Measurements from ENCODE around the gene TRIM67. TPM values are rescaled to one million over a fixed set of nuclear protein-coding genes. Genes with fewer than 3 reads are reported as not detected.

TRIM67 gene
- total RNA-seq, 1 donor from 2014 or later, result 0.05 TPM

DNA sequence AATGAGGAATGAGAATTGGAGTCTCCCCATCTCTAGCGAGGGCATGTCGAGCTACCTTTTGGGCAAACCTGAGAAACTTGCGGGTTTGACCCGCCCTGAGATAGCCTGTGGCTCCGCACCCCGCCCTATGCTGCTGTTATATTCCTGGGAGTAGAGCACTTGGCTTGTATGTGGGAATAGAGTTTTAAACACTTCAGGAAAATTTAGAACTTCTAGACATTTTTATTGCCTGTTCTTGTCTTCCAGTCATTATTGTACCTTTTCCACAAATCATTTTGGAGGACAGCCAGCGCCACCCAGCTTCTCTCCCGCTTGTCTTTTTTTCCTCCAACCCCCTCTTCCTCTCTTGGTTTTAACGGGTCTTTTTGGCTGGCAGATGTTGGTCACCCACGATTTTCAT, 79.9 kb downstream of the TRIM67 start:
- intact Hi-C loops (cut with DNase I), result no loop called here
- DNase-seq, result no peak
- ATAC-seq (ENCODE audit: poor library complexity), result peak; percentile 36

DNA sequence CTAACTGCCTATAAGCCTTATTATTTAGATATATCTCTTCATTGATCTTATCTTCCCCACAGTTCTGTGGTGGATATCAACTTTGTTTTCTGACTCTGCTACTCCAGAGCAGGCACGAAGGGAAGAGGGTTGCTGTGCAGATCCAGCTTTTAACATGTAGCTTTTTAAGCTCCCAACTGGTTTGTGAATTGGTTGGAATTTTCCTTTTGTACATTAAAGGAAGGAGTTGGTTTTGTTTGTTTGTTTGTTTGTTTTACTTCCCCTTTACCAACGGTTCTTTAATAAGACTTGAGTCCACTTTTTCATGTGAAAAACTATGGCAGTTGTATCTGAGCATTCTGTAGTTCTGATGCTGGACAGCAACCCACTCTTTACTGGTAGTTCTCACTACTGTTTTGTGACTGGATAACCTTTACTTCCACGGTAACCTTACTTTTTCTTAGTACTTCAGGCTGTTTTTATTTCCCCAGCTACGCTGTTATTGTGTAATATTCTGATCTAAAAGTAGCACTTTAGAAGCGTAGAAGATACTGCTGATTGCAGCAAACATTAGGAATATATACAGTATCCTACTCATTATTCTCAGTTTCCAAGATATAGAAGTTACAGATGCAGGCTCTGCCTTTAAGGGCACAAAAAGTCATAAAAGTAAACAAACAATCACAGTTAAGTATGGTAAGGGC, 80.8 kb downstream of the TRIM67 start:
- no peak for ATAC-seq (ENCODE audit: poor library complexity)

DNA sequence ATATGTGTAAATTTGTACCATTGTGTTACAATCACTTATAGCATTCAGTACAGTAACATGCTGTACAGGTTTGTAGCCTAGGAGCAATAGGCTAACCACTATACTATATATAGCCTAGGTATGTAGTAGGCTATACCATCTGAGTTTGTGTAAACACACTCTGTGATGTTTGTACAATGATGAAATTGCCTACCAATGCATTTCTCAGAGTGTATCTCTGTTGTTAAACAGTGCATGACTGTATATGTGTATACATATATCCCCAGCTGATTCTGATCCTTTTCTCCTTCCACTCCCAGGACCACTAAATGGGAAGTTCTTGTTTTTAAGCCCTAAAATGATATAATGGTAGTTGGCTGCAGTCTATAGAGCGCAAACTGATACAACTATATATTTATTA, 86.9 kb downstream of the TRIM67 start:
- DNase-seq (no peak), ATAC-seq (ENCODE audit: poor library complexity) (no peak)
- intact Hi-C loops (cut with DNase I), result no loop called here

More for the DNA sequence above, 80.8 kb downstream of the TRIM67 start:
- intact Hi-C loops (cut with DNase I), result no loop called here
- DNase-seq, result no peak

DNA sequence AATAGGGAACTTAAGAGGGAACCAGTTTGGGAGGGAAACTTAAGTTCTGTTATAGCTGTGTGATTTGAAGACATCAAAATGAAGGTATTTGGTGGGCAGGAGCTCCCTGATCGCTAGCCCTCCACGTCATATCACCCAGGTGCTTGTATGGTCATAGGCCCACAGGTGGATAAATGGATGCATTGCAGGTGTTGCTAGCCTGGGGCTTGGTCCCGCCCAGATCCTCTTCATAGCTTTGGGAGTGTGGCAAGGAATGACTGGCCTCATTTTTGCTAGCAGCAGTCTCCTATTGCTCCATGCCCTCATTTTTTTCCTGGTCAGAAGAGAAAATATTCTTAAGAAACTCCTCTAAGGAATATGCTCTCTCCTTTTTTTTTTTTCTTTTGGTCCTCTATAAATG, 90.5 kb downstream of the TRIM67 start:
- ATAC-seq (ENCODE audit: poor library complexity) (no peak), DNase-seq (no peak)

DNA sequence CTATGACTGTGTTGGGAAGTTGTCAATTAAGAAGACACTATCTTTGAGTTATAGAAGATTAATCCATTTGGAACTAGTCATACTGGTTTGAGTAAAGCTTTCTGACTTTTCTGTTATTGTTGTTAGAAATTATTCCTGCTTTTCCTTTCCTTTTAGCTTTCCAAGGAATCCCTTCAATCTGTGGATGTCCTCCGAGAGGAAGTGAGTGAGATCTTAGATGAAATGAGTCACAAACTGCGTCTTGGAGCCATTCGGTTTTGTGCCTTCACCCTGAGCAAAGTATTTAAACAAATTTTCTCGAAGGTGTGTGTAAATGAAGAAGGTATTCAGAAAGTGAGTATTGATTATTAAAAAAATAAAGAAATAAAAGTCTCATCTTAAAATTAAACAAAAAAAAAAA, 98.5 kb downstream of the TRIM67 start:
- intact Hi-C loops (cut with DNase I), result no loop called here
- DNase-seq (no peak), ATAC-seq (ENCODE audit: poor library complexity) (no peak)

More for the DNA sequence above, 90.5 kb downstream of the TRIM67 start:
- intact Hi-C loops (cut with DNase I), result no loop called here

GRCh38 chr1:231264642-231265041, 102.8 kb downstream of the TRIM67 start:
- intact Hi-C loops (cut with DNase I), result no loop called here

GRCh38 chr1:231265379-231265778, 103.5 kb downstream of the TRIM67 start:
- ATAC-seq (ENCODE audit: poor library complexity) (no peak), DNase-seq (no peak)
- intact Hi-C loops (cut with DNase I), result no loop called here

More at GRCh38 chr1:231264642-231265041, 102.8 kb downstream of the TRIM67 start:
- no peak for DNase-seq
- ATAC-seq (ENCODE audit: poor library complexity), result no peak

DNA sequence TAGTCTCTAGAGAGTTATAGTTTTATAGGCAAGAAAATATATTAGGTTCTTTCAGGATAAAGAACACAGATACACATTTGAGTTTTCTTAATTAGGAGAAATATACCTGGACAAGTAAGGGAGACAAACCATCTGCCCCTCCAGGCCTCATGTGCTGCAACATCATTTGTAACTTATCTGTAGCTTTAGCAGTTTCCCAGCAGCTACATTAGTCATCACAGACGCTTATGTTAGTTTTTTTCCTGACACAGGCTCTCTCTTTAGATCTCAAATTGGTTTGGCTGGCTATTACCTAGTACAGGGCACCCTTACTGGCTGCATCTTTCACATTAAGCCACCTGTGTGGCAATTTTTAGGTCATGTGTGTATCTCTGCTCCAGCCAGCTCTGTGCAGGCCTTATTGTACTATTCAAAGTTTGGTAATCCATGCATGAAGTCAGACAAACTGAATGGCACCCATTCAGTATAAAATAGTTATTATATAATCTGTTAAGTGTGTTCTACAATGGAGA, 105.0 kb downstream of the TRIM67 start:
- no peak for ATAC-seq (ENCODE audit: poor library complexity)
- intact Hi-C loops (cut with DNase I), result no loop called here
- no peak for DNase-seq

Other genes starting within 250 kb of the TRIM67 start
- gene TTC13, start 183.2 kb upstream of the TRIM67 start, total RNA-seq, result 5.7 TPM
- 15.2 TPM for gene ARV1, start 183.0 kb upstream of the TRIM67 start, total RNA-seq
- gene FAM89A, start 121.8 kb upstream of the TRIM67 start, total RNA-seq, result 7.3 TPM
- 61.0 TPM for gene GNPAT, start 79.2 kb downstream of the TRIM67 start, total RNA-seq
- gene EXOC8, start 175.8 kb downstream of the TRIM67 start, total RNA-seq, result 10.7 TPM
- 6.9 TPM for gene SPRTN, start 176.2 kb downstream of the TRIM67 start, total RNA-seq

All from Right ventricle myocardium superior (tissue), 1 donor.